ENCODE measurements around the gene HADHB.

The HADHB gene

GRCh38 chr2:26312471-26312870 is 67.7 kb downstream of the HADHB start:
- Histone ChIP-seq H3K4me1 (ENCODE audit: control insufficient read depth in 1 of 2, insufficient read depth in 1 of 2, low read depth in 1 of 2, low read length in 1 of 2) (no peaks in the 10 kb centered on the region), H3K4me3 (ENCODE audit: low read depth in 1 of 2, low read length in 1 of 2) (no peak overlapping the region), H3K36me3 (no peaks in the 10 kb centered on the region), H3K27ac (no peak overlapping the region), H3K9me3 (no peaks in the 10 kb centered on the region), H3K27me3 (no peaks in the 10 kb centered on the region)
- TF ChIP-seq, protein P1, sequence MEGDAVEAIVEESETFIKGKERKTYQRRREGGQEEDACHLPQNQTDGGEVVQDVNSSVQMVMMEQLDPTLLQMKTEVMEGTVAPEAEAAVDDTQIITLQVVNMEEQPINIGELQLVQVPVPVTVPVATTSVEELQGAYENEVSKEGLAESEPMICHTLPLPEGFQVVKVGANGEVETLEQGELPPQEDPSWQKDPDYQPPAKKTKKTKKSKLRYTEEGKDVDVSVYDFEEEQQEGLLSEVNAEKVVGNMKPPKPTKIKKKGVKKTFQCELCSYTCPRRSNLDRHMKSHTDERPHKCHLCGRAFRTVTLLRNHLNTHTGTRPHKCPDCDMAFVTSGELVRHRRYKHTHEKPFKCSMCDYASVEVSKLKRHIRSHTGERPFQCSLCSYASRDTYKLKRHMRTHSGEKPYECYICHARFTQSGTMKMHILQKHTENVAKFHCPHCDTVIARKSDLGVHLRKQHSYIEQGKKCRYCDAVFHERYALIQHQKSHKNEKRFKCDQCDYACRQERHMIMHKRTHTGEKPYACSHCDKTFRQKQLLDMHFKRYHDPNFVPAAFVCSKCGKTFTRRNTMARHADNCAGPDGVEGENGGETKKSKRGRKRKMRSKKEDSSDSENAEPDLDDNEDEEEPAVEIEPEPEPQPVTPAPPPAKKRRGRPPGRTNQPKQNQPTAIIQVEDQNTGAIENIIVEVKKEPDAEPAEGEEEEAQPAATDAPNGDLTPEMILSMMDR (IDR thresholded peaks at IDR 0.05), result no peak

- TF ChIP-seq, protein P1 (IDR thresholded peaks at IDR 0.05), result no peak
- H3K4me1 ChIP-seq (ENCODE audit: control insufficient read depth in 1 of 2, insufficient read depth in 1 of 2, low read depth in 1 of 2, low read length in 1 of 2), result no peaks in the 10 kb centered on the region
- H3K9me3 ChIP-seq, result no peaks in the 10 kb centered on the region
- no peaks in the 10 kb centered on the region for H3K27me3 ChIP-seq
- no peak overlapping the region for H3K27ac ChIP-seq
- no peak overlapping the region for H3K4me3 ChIP-seq (ENCODE audit: low read depth in 1 of 2, low read length in 1 of 2)
- H3K36me3 ChIP-seq, result no peaks in the 10 kb centered on the region
Measured at GRCh38 chr2:26313446-26313845, 68.7 kb downstream of the HADHB start.

- Histone ChIP-seq H3K9me3 (no peaks in the 10 kb centered on the region), H3K27ac (no peak overlapping the region), H3K4me1 (ENCODE audit: control insufficient read depth in 1 of 2, insufficient read depth in 1 of 2, low read depth in 1 of 2, low read length in 1 of 2) (no peaks in the 10 kb centered on the region), H3K36me3 (no peaks in the 10 kb centered on the region), H3K4me3 (ENCODE audit: low read depth in 1 of 2, low read length in 1 of 2) (no peak overlapping the region), H3K27me3 (no peaks in the 10 kb centered on the region)
- TF ChIP-seq, protein P1 (IDR thresholded peaks at IDR 0.05), result no peak
Measured at GRCh38 chr2:26314243-26314642, 69.5 kb downstream of the HADHB start.

GRCh38 chr2:26316041-26316440 is 71.3 kb downstream of the HADHB start:
- no peak overlapping the region for H3K4me3 ChIP-seq (ENCODE audit: low read depth in 1 of 2, low read length in 1 of 2)
- no peak overlapping the region for H3K27ac ChIP-seq
- no peaks in the 10 kb centered on the region for H3K4me1 ChIP-seq (ENCODE audit: control insufficient read depth in 1 of 2, insufficient read depth in 1 of 2, low read depth in 1 of 2, low read length in 1 of 2)
- H3K27me3 ChIP-seq, result no peaks in the 10 kb centered on the region
- TF ChIP-seq, protein P1 (IDR thresholded peaks at IDR 0.05), result no peak
- no peaks in the 10 kb centered on the region for H3K36me3 ChIP-seq
- no peaks in the 10 kb centered on the region for H3K9me3 ChIP-seq

GRCh38 chr2:26316845-26317244 is 72.1 kb downstream of the HADHB start:
- Histone ChIP-seq H3K4me3 (ENCODE audit: low read depth in 1 of 2, low read length in 1 of 2) (no peak overlapping the region), H3K4me1 (ENCODE audit: control insufficient read depth in 1 of 2, insufficient read depth in 1 of 2, low read depth in 1 of 2, low read length in 1 of 2) (no peaks in the 10 kb centered on the region), H3K27ac (no peak overlapping the region), H3K36me3 (no peaks in the 10 kb centered on the region), H3K27me3 (no peaks in the 10 kb centered on the region), H3K9me3 (no peaks in the 10 kb centered on the region)
- TF ChIP-seq, protein P1 (IDR thresholded peaks at IDR 0.05), result no peak

Data from neutrophil (primary cell).